Measurements from ENCODE around the gene RRAGC.
"Not testable (repeated sequence)": the region's sequence is repeated elsewhere in the genome, so short reads cannot be mapped to it uniquely, and the experiment has no call there.

RRAGC gene

GRCh38 chr1:38817267-38818174 lies 42.1 kb downstream of the RRAGC start:
- DNase-seq (ENCODE audit: low read depth) = no peak

- DNase-seq (ENCODE audit: low read depth) = no peak
Measured at GRCh38 chr1:38815903-38816627, 43.5 kb downstream of the RRAGC start.

GRCh38 chr1:38814984-38815464 lies 44.5 kb downstream of the RRAGC start:
- DNase-seq (ENCODE audit: low read depth) = no peak

- no peak for DNase-seq (ENCODE audit: low read depth)
Measured at GRCh38 chr1:38814444-38814983, 45.1 kb downstream of the RRAGC start.

GRCh38 chr1:38812981-38813380 lies 46.6 kb downstream of the RRAGC start:
- no peak for DNase-seq (ENCODE audit: low read depth)

- not testable (repeated sequence) for DNase-seq (ENCODE audit: low read depth)
Measured at GRCh38 chr1:38811466-38811865, 48.1 kb downstream of the RRAGC start.

- no peak for DNase-seq (ENCODE audit: low read depth)
Measured at GRCh38 chr1:38806090-38806489, 53.5 kb downstream of the RRAGC start.

GRCh38 chr1:38805036-38805435 lies 54.5 kb downstream of the RRAGC start:
- no peak for DNase-seq (ENCODE audit: low read depth)

- peak; percentile 13 for DNase-seq (ENCODE audit: low read depth)
Measured at GRCh38 chr1:38804062-38804886, 55.3 kb downstream of the RRAGC start.

- no peak for DNase-seq (ENCODE audit: low read depth)
Measured at GRCh38 chr1:38803647-38804046, 55.9 kb downstream of the RRAGC start.

- no peak for DNase-seq (ENCODE audit: low read depth)
Measured at GRCh38 chr1:38800720-38801671, 58.6 kb downstream of the RRAGC start.

- no peak for DNase-seq (ENCODE audit: low read depth)
Measured at GRCh38 chr1:38793299-38793698, 66.3 kb downstream of the RRAGC start.

- no peak for DNase-seq (ENCODE audit: low read depth)
Measured at GRCh38 chr1:38791892-38792291, 67.7 kb downstream of the RRAGC start.

GRCh38 chr1:38791164-38791515 lies 68.4 kb downstream of the RRAGC start:
- DNase-seq (ENCODE audit: low read depth) = no peak

- DNase-seq (ENCODE audit: low read depth) = no peak
Measured at GRCh38 chr1:38790422-38791163, 69.0 kb downstream of the RRAGC start.

GRCh38 chr1:38789498-38790169 lies 69.9 kb downstream of the RRAGC start:
- DNase-seq (ENCODE audit: low read depth) = no peak

- DNase-seq (ENCODE audit: low read depth) = no peak
Measured at GRCh38 chr1:38788341-38789336, 70.9 kb downstream of the RRAGC start.

Measured in EH (cell line).